Measurements from ENCODE around the gene NBAS. TPM values are rescaled to one million over a fixed set of nuclear protein-coding genes. Genes with fewer than 3 reads are reported as not detected.

The NBAS gene
- total RNA-seq, 1 experiment from 2014 or later = 46.4 TPM

- no peak for DNase-seq (ENCODE audit: unreplicated experiment)
- no TSS peak for BruUV-seq (replicated peaks)
- ChIA-PET CTCF (interaction anchor here (0.6 kb wide), 2 partner anchors 28 to 145 kb away, joined by 3 read pairs; no protein-coding TSS in a partner anchor), POLR2A (interaction anchor here (1.0 kb wide), 1 partner anchor 11 kb away, joined by 3 read pairs; no protein-coding TSS in a partner anchor)
- intact Hi-C loops (cut with micrococcal nuclease) = no loop called here
- H3K4me1 Mint-ChIP-seq (ENCODE audit: insufficient read depth, unreplicated experiment) = peaks cover 9% of the 10 kb centered on the region
- peaks cover 2% of the 10 kb centered on the region for H3K36me3 Mint-ChIP-seq (ENCODE audit: insufficient read depth, unreplicated experiment)
- H3K4me3 Mint-ChIP-seq (ENCODE audit: unreplicated experiment) = no peak overlapping the region
- no peak for TF ChIP-seq CTCF (IDR thresholded peaks at IDR 0.05; ENCODE audit: unreplicated experiment)
- H3K27ac Mint-ChIP-seq (ENCODE audit: low read depth, unreplicated experiment) = no peak overlapping the region
- H3K9me3 Mint-ChIP-seq (ENCODE audit: unreplicated experiment) = no peaks in the 10 kb centered on the region
- no peaks in the 10 kb centered on the region for H3K27me3 Mint-ChIP-seq (ENCODE audit: insufficient read depth, unreplicated experiment)
Measured at GRCh38 chr2:15365411-15365810, 195.7 kb downstream of the NBAS start.

- Mint-ChIP-seq H3K27ac (ENCODE audit: low read depth, unreplicated experiment) (no peak overlapping the region), H3K36me3 (ENCODE audit: insufficient read depth, unreplicated experiment) (no peaks in the 10 kb centered on the region), H3K4me3 (ENCODE audit: unreplicated experiment) (no peak overlapping the region), H3K4me1 (ENCODE audit: insufficient read depth, unreplicated experiment) (peaks cover 14% of the 10 kb centered on the region), H3K27me3 (ENCODE audit: insufficient read depth, unreplicated experiment) (no peaks in the 10 kb centered on the region), H3K9me3 (ENCODE audit: unreplicated experiment) (no peaks in the 10 kb centered on the region)
- TF ChIP-seq CTCF (IDR thresholded peaks at IDR 0.05; ENCODE audit: unreplicated experiment) = no peak
- ChIA-PET POLR2A (interaction anchor here (1.0 kb wide), 1 partner anchor 10 kb away, joined by 3 read pairs; no protein-coding TSS in a partner anchor), CTCF (interaction anchor here (0.6 kb wide), 2 partner anchors 146 to 188 kb away, joined by 3 read pairs; no protein-coding TSS in a partner anchor)
- intact Hi-C loops (cut with micrococcal nuclease) = no loop called here
- no peak for DNase-seq (ENCODE audit: unreplicated experiment)
- BruUV-seq (replicated peaks) = no TSS peak
Measured at GRCh38 chr2:15364561-15364960, 196.6 kb downstream of the NBAS start.

GRCh38 chr2:15363734-15364133 lies 197.4 kb downstream of the NBAS start:
- DNase-seq (ENCODE audit: unreplicated experiment) = no peak
- no peak for TF ChIP-seq CTCF (IDR thresholded peaks at IDR 0.05; ENCODE audit: unreplicated experiment)
- Mint-ChIP-seq H3K9me3 (ENCODE audit: unreplicated experiment) (no peaks in the 10 kb centered on the region), H3K4me1 (ENCODE audit: insufficient read depth, unreplicated experiment) (peaks cover 14% of the 10 kb centered on the region), H3K27ac (ENCODE audit: low read depth, unreplicated experiment) (no peak overlapping the region), H3K27me3 (ENCODE audit: insufficient read depth, unreplicated experiment) (no peaks in the 10 kb centered on the region), H3K4me3 (ENCODE audit: unreplicated experiment) (no peak overlapping the region), H3K36me3 (ENCODE audit: insufficient read depth, unreplicated experiment) (no peaks in the 10 kb centered on the region)
- BruUV-seq (replicated peaks) = no TSS peak
- intact Hi-C loops (cut with micrococcal nuclease) = no loop called here
- ChIA-PET POLR2A (no interaction called here), CTCF (interaction anchor here (0.6 kb wide), 1 partner anchor 189 kb away, joined by 3 read pairs; no protein-coding TSS in a partner anchor)

GRCh38 chr2:15363142-15363541 lies 198.0 kb downstream of the NBAS start:
- H3K9me3 Mint-ChIP-seq (ENCODE audit: unreplicated experiment) = no peaks in the 10 kb centered on the region
- TF ChIP-seq CTCF (IDR thresholded peaks at IDR 0.05; ENCODE audit: unreplicated experiment) = no peak
- intact Hi-C loops (cut with micrococcal nuclease) = no loop called here
- POLR2A ChIA-PET = interaction anchor here (0.7 kb wide), 1 partner anchor 10 kb away, joined by 3 read pairs; no protein-coding TSS in a partner anchor
- peak overlapping the region; percentile 4 for H3K27ac Mint-ChIP-seq (ENCODE audit: low read depth, unreplicated experiment)
- H3K4me1 Mint-ChIP-seq (ENCODE audit: insufficient read depth, unreplicated experiment) = peaks cover 14% of the 10 kb centered on the region
- no TSS peak for BruUV-seq (replicated peaks)
- CTCF ChIA-PET = no interaction called here
- peak; percentile 35 for DNase-seq (ENCODE audit: unreplicated experiment)
- H3K27me3 Mint-ChIP-seq (ENCODE audit: insufficient read depth, unreplicated experiment) = no peaks in the 10 kb centered on the region
- H3K4me3 Mint-ChIP-seq (ENCODE audit: unreplicated experiment) = no peak overlapping the region
- H3K36me3 Mint-ChIP-seq (ENCODE audit: insufficient read depth, unreplicated experiment) = no peaks in the 10 kb centered on the region

All from MCF 10A (cell line).